ENCODE measurements around the gene REXO1.
"Not testable (repeated sequence)": the region's sequence is repeated elsewhere in the genome, so short reads cannot be mapped to it uniquely, and the experiment has no call there.

Gene REXO1, protein sequence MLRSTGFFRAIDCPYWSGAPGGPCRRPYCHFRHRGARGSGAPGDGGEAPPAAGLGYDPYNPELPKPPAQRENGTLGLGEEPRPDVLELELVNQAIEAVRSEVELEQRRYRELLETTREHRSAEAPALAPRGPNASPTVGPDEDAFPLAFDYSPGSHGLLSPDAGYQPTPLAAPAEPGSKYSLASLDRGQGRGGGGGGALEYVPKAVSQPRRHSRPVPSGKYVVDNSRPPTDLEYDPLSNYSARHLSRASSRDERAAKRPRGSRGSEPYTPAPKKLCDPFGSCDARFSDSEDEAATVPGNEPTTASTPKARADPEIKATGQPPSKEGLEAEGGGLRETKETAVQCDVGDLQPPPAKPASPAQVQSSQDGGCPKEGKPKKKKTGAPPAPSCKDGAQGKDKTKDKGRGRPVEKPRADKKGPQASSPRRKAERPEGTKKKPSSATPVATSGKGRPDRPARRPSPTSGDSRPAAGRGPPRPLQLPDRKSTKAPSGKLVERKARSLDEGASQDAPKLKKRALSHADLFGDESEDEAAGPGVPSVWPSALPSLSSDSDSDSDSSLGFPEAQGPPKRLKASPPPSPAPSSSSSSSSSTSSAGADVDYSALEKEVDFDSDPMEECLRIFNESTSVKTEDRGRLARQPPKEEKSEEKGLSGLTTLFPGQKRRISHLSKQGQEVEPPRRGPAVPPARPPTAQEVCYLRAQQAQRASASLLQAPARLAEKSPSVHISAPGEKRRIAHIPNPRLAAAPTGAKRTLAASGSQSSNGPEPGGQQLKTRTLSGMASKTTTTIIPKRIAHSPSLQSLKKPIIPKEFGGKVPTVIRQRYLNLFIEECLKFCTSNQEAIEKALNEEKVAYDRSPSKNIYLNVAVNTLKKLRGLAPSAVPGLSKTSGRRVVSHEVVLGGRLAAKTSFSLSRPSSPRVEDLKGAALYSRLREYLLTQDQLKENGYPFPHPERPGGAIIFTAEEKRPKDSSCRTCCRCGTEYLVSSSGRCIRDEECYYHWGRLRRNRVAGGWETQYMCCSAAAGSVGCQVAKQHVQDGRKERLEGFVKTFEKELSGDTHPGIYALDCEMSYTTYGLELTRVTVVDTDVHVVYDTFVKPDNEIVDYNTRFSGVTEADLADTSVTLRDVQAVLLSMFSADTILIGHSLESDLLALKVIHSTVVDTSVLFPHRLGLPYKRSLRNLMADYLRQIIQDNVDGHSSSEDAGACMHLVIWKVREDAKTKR

DNA sequence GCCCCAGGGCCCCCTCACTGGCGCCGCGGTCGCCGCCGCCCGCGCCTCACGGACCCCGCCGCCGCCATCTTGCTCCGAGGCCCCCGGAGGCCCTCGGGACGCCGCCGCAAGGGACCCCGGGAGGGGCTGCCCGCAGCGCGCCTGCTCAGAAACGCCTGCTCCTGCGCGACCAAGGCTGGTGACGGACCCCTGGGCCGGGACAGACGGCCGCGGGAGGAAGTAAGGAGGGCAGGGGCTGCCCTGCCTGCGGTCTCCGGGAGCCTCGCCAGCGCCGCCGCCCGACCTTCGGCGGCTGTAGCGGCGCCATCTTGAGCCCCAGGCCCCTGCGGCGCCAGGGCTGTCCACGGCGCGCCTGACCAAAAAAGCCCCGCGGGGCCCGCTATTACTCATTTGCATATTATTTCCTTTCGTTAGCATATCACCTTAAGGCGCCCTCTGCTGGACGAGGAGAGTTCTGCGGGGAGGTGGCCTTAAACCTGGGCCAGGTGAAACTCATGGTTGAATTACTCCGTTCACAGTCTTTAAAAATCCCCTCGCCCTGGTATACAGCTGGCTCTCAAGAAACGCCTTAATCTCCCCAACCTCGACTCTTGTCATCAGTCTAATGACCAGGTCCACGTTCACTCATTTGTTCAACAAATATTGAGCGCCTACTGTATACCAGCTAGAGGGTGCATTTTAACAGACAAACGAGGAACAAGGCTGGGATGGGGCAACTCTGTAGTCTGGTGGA, at the start of gene REXO1:
TSS of gene REXO1 (minus strand) at position 85 of the 733 bp plus-strand sequence. CDS start 125 bp downstream, outside the sequence.
- peak; percentile 86 for DNase-seq

DNA sequence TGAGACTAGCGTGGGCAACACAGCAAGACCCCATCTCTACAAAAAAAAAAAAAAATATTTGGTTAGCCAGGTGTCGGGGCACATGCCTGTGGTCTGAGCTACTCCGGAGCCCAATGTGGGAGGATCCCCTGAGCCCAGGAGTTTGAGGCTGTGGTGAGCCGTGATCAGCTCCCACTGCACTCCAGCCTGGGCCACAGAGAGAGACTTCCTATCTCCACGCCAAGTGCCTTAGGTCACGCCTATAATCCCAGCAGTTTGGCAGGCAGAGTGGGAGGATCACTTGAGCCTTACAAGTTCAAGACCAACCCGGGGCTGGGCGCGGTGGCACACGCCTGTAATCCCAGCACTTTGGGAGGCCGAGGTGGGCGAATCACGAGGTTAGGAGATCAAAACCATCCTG, 48.2 kb upstream of the REXO1 start:
- DNase-seq: no peak

DNA sequence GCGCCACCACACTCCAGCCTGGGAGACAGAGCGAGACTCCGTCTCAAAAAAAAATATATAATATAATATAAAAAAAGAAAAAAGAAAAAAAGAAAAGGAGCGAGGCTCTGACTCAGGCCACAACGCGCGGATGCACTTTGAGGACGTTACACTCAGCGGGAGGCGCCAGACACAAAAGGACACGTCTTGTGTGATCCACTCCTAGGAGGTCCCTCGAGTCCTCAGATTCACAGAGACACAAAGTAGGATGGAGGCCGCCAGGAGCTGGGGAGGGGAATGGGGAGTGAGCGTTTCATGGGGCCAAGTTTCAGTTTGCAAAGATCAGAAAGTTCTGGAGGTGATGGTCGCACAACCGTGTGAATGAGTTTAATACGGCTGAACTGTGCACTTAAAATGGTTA, 45.5 kb upstream of the REXO1 start:
- DNase-seq: no peak

DNA sequence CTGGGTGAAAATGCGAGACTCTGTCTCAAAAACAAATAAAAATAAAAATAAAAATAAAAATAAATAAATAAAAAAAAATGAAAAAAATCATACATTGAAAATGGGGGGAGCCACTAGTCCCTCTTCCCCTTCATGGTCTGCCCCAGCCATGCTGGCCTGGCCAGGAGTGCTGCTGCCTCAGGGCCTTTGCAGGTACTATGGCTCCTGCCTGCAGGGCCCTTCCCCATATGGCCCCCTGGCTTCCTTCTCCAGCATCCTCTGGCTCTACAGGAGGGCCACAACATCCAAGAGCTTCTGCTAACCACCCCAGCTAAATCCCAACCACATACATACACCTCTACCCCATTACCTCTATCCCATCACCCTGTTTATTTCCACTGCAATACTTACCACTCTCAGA, 41.6 kb upstream of the REXO1 start:
- no peak for DNase-seq

DNA sequence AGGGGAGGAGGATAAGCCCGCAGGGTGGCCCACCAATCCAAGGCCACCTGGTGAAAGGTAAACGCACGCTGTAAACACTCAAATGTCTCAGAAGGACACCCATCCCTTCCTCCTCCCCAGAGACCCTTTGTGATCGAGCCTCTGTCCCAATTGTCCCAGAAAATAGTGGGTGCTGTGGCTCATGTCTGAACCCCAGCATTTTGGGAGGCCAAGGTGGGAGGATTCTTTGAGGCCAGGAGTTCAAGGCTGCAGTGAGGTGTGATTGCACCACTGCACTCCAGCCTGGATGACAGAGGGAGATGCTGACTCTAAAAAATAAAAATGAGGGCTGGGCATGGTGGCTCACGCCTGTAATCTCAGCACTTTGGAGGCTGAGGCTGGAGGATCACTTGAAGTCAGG, 40.1 kb upstream of the REXO1 start:
- DNase-seq: no peak

DNA sequence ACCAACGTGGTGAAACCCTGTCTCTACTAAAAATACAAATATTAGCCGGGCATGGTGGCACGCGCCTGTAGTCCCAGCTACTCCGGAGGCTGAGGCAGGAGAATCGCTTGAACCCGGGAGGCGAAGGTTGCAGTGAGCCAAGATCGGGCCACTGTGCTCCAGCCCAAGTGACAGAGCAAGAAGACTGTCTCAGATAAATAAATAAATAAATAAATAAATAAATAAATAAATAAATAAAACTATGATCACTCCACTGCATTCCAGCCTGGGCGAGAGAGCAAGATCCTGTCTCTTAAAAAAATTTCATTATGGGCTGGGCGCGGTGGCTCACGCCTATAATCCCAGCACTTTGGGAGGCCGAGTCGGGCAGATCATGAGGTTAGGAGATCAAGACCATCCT, 38.1 kb upstream of the REXO1 start:
- DNase-seq: not testable (repeated sequence)

DNA sequence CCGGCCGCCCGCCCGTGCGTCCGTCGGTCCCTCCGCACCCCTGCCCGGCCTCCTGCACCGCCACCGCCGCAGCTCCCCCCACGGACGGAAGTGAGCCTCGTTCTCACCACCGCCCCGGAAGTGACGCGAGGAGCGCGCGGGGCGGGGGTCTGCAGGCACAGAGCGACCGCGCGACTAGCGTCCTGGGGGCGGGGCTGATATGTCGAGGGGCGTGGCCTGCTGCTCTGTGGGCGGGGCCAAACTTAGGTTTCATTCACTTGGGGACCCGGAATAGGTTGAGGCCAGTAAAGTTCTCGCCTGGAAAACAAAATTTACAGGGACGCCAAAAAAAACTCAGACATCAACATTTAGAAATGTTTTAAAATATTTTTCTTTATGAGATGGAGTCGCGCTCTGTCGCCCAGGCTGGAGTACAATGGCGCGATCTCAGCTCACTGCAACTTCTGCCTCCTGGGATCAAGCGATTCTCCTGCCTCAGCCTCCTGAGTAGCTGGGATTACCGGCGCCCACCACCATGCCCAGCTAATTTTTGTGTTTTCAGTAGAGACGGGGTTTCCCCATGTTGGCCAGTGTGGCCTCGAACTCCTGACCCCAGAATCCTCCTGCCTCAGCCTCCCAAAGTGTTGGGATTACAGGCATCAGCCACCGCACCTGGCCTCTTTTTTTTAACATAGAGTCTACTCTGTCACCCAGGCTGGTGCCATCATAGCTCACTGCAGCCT, 37.3 kb upstream of the REXO1 start, which contains the start of gene ABHD17A:
TSS of gene ABHD17A (minus strand) at position 99 of the 722 bp plus-strand sequence. CDS start 3,930 bp downstream, outside the sequence.
- peak; percentile 53 for DNase-seq

DNA sequence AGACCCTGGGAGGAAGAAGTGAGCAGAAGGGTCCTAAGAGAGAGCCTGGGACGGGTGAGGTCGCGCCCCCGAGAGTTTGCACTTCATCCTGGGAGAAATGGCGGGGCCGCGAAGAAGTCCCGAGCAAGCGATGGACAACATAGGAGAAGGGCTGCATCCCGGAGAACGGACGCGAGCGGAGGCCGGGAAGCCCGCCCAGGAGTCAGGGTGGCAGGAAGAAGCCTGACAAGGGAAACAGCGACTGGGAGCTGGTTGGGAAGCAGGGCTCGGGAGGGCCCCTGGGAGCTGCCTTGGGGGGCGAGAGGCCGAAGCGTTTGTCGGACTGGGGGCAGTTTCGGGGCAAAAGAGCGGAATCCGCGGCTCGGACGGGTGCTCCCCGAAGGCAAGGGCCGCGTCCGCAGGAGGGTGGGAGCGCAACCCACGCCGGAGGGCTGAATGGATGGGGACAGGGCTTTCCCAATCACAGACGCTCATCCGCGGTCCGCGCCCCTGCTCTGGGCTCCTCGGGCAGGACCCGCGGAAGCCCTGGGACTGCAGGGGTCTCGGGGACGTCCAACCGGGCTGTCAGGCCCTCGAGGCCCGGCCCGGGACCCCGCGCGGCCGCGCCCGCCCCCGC, 36.5 kb upstream of the REXO1 start:
- no peak for DNase-seq

DNA sequence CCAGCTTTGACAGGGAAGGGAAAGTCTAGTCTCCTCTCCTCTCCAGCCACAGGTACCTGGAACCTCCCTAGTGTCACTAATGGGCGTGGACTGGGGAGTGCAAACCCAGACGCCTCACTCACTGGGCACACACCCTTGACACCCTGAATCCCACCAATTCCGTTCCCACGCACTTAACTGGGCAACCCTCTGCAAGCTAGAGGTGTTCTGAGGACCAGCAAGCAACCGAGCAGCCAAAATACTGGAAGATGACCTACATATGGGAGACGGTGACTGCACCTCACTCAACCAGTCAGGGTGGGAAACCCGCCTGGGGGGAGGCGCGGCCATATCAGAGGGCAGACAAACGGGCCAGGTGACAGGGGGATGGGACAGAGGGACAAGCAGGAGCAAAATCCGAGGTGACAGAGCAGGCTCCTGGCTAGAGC, 36.0 kb upstream of the REXO1 start:
- DNase-seq: no peak

DNA sequence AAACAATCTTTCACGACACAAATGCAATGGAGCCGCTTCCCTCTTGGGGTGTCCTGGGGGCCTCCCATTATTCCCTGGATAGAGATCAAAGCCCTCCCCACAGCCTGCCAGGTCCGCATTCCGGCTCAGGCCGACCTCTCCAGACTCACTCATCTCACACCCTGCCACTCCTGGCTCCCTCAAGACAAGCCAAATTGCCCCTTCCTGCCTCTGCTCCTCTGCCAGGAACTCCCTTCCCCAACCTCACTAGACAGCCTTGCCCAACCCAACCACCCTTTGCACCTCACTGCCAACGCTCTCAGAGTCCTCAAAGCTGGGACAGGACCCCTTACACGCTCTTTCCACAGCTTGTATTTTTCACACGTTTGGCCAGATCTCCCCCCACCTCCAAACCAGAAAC, 35.5 kb upstream of the REXO1 start:
- no peak for DNase-seq

DNA sequence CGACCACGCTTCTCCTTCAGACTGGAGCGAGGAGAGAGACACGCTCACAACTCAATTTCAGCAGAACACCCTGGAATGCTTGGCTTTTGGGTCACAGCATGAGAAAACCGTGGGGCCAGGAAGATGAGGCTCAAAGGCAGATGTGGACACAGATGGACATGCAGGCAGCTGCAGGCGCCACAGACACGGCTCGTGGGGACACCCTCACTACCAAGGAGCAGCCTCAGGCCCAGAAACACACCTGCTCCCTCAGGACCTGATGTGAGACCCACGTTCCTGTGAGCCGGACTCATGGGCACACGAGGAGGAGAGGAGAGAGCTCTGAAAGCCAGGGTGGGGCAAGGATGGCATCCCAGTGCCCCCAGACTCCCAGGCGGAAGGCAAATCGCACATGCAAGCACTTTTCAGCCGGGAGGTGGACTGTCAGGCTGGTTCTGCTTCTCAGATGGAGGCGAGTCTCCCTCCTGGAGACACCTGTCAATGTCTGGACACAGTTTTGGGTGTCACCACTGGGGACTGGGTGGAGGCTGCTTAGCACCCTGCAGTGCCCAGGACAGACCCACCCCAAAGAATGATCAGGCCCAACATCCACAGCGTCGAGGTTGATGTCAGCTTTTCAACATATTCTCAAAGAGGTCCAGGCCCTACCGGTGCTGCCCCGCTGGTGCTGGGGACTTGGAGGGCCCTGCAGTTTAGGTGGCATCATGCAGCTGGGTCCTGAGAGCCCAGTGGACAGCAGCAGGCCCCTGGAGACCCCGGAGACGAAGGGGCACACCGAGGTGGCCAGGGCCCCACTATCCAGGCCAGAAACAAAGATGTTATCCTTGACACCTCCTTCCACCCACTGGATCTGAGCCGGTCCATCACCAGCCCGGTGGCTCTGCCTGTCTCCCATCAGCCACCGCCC, 34.8 kb upstream of the REXO1 start:
- DNase-seq: no peak

DNA sequence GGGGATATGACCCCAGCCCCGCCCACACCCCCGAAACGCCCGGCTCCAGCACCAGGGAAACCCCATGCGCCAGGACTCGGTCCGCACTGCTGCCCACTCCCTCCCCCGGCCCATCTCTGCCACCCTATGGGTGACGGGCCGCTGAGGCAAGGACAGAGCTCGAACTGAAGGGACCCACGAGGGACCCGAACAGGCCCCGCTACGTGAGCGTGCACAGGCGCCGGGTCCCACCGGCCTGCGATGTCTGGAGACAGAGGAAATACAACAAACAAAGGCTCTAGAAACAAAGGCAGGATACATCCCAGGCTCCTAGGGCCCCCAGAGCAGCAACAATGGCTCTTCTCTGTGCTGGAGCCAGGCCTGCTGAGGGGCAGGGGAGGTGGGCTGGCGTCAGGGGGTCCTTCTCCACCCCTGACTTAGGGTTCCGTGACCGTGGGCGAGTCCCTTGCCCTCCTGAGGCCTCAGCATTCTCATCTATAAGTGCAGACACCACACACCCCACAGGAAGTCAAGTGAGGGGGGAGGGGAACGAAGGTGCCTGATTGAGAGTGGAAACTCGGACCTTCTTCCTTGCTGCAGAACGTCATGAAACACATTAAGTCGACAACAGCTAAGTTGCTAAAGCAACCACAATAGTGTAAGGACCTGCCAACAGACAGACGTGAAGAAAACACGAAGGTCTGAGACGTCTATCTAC, 34.0 kb upstream of the REXO1 start:
- no peak for DNase-seq

DNA sequence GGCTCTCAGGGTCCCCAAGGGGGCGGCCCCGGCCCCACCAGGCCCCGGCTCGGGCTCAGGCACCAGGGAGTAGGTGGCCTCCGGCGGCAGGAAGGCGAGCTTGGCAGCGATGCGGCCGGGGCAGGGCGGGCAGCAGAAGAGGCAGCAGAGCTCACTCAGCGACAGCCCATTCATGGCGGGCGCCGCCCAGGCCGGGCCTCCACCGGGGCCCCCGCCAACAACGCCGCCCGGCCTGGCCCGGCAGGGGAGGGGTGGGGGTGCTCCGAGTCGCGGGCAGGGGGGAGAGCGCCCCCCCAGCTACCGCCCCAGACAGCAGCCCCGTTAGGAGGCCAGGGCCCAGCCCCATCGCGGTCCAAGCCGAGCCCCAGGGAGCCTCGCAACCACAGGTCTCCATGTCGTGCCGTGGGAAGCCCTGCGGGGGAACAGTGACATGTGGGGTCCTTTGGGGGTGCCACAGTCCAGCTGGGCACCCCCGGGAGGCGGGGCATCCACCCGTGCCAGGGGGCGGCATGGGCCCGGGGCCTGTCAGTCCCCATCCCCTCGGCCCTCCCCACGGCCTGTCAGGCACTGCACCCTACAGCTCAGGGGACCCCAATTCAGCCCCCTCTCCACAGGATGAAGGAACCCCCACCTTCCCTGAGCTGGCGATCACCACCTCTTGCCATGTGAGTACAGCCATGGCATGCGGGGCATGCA, 33.3 kb upstream of the REXO1 start:
- DNase-seq: not testable (repeated sequence)

DNA sequence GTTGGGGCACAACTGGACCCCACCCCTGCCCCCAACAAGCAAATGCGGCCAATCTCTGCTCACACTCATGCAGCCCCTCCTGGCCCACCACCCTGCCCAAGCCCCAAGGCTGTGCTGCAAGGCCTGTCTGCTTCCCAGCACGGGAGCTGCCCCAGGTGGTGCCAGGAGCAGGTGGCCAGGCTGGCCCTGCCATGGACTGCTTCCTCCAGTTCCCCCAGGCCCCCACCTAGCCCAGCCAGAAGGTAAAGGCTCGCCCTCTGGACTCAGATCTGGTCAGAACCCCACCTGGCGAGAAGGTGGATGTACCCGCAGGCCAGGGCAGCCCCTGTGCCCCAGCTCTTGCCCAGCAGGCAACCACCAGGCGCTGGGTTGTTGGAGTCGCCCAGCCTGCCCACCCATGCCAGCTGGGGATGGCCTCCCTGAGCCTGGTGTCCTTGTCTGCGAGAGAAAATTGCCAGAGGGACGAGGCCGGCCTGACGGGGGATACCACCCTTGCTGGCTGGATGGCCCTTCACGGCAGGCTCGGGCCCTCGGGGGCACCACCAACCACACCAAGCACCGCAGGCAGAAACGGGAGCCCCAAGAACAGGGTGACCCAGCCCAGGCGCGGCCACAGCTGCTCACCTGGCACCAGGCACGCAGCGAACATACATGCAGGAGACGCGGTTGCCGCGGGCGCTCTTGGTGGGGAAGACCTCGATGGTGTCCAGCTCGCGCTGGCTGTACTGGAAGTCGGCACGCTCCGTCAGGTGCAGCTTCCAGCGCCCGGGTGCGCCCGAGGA, 32.5 kb upstream of the REXO1 start:
- no peak for DNase-seq

DNA sequence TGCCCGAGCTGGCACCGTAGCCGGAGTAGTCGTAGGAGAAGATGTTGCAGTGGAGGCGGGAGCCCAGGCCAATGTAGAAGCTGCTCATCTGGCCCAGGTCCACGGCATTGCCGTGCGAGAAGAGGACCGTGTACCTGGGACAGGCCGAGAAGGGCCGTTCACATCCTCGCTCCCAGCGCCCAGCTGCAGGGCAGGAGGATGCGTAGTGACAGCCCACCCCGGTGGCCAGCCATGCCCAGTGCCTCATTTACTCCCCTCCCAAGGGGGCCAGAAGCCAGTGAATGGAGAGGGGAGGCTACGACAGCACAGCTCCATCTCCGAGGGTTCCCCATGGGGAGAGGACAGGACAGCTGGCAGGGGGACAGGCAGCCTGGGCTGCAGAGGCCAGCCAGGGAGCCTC, 31.7 kb upstream of the REXO1 start:
- DNase-seq: not testable (repeated sequence)

DNA sequence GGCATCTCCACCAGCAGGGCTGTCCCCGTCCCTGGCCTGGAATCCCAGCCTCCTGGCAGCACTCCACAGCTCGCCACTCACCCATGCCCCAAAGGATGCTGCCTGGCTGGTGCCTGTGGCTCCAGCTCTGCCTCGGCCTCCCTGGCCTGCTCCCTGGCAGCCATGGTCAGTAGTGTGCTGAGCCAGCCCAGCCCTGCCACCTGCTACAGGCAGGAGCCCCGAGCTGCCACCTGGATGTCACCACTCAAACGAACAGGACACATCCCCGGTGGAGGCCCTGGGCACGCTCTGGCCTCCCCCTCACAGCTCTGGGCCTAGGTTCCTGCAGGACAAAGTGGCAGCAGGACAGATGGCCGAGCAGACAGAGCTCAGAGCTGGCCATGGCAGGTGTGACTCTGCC, 30.3 kb upstream of the REXO1 start:
- not testable (repeated sequence) for DNase-seq

DNA sequence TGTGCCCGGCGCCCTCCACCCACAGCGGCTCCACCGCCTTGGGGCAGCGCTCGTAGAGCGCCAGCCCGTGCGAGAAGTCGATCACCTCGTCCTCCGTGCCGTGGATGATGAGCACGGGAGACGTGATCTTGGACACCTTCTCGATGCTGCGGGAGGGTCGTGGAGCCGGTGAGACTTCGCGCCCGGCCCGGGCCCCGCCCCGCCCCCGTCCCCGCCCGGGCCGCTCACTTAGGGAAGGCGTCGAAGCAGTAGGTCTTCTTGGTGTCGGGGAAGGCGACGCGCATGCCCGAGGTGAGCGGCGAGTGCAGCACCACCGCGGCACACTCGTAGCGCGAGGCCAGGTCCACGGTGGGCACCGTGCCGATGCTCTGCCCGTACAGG, 29.0 kb upstream of the REXO1 start:
- DNase-seq: not testable (repeated sequence)
